ENCODE data around the gene ESCO1. TPM values are rescaled to one million over a fixed set of nuclear protein-coding genes. Genes with fewer than 3 reads are reported as not detected.

ESCO1 gene
- total and polyA plus RNA-seq, 2 experiments from 2014 or later, result 50.4 to 56.8 TPM

- ATAC-seq (no peak), DNase-seq (ENCODE audit: low spot score) (no peak)
- H3K36me3 ChIP-seq (ENCODE audit: insufficient read depth), result no peaks in the 10 kb centered on the region
- H3K4me2 ChIP-seq, result no peak overlapping the region
- H3K9me3 Mint-ChIP-seq, result no peaks in the 10 kb centered on the region
- TF ChIP-seq ZNF114 (CRISPR knock-in tag; IDR thresholded peaks at IDR 0.05) (no peak), REST (IDR thresholded peaks at IDR 0.05; ENCODE audit: unreplicated experiment) (no peak), ETS1 (IDR thresholded peaks at IDR 0.05) (no peak), STAT1 (IDR thresholded peaks at IDR 0.05; ENCODE audit: unreplicated experiment) (no peak), CREB1 (CRISPR knock-in tag; IDR thresholded peaks at IDR 0.05; ENCODE audit: low read depth) (no peak), POLR2AphosphoS5 (IDR thresholded peaks at IDR 0.05; ENCODE audit: low read depth) (no peak), EZH2phosphoT487 (IDR thresholded peaks at IDR 0.05; ENCODE audit: unreplicated experiment) (no peak), ZNF331 (CRISPR knock-in tag; IDR thresholded peaks at IDR 0.05; ENCODE audit: low read depth) (no peak), ZNF462 (CRISPR knock-in tag; IDR thresholded peaks at IDR 0.05) (no peak), JUNB (IDR thresholded peaks at IDR 0.05; ENCODE audit: unreplicated experiment) (no peak), CTCF (conservative IDR thresholded peaks at IDR 0.05; ENCODE audit: low read depth in 2 of 2) (no peak), NANOG (IDR thresholded peaks at IDR 0.05; ENCODE audit: borderline replicate concordance) (no peak), EZH2 (IDR thresholded peaks at IDR 0.05; ENCODE audit: low read depth, unreplicated experiment) (no peak)
- no peaks in the 10 kb centered on the region for H4K20me1 ChIP-seq (replicated peaks; ENCODE audit: insufficient read depth)
- no peak overlapping the region for H3K4me3 Mint-ChIP-seq
- peaks cover 7% of the 10 kb centered on the region for H3F3A ChIP-seq (replicated peaks; ENCODE audit: low read depth)
- H2AFZ ChIP-seq, result no peak overlapping the region
- no peak overlapping the region for H3K27ac ChIP-seq (ENCODE audit: low read depth)
- no peaks in the 10 kb centered on the region for H3K4me1 ChIP-seq (ENCODE audit: insufficient read depth)
- H3K79me2 ChIP-seq (replicated peaks; ENCODE audit: insufficient read depth), result no peaks in the 10 kb centered on the region
- H3K27me3 ChIP-seq (ENCODE audit: insufficient read depth), result no peaks in the 10 kb centered on the region
- H3K4me1 Mint-ChIP-seq, result no peaks in the 10 kb centered on the region
- H3K36me3 Mint-ChIP-seq (ENCODE audit: low read depth), result no peaks in the 10 kb centered on the region
- H3K9me2 ChIP-seq (ENCODE audit: insufficient read depth), result no peaks in the 10 kb centered on the region
- H3K27ac Mint-ChIP-seq, result no peak overlapping the region
- H3K27me3 Mint-ChIP-seq (ENCODE audit: insufficient read depth, low read depth, poor library complexity), result peaks cover 4% of the 10 kb centered on the region
- H3K4me3 ChIP-seq, result no peak overlapping the region
These were observed 4.7 kb upstream of the ESCO1 start for GRCh38 chr18:21605213-21605612.

Measured in GM23338 (cell line).